Measurements from ENCODE around the gene HNRNPLL.

HNRNPLL gene

DNA sequence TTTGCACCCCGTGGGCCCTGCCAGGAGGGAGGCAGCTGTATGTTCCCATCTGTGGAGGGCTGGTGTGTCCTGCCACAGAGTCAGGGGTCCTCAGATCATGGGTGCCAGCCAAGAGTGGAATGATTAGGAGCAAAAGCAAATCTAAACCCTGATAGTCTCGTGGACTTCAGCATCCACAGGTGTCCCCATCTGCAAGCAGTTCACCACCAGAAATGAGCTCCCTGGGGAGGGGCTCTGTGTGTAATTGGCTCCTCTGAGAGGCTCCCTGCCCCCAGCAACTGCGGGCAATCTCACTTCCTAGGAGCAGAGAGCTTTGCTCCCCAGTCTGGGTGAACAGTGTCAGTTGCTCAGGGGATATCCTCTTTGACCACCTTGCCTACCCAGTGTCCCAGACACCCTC lies 78.1 kb downstream of the HNRNPLL start:
- no peak for DNase-seq

DNA sequence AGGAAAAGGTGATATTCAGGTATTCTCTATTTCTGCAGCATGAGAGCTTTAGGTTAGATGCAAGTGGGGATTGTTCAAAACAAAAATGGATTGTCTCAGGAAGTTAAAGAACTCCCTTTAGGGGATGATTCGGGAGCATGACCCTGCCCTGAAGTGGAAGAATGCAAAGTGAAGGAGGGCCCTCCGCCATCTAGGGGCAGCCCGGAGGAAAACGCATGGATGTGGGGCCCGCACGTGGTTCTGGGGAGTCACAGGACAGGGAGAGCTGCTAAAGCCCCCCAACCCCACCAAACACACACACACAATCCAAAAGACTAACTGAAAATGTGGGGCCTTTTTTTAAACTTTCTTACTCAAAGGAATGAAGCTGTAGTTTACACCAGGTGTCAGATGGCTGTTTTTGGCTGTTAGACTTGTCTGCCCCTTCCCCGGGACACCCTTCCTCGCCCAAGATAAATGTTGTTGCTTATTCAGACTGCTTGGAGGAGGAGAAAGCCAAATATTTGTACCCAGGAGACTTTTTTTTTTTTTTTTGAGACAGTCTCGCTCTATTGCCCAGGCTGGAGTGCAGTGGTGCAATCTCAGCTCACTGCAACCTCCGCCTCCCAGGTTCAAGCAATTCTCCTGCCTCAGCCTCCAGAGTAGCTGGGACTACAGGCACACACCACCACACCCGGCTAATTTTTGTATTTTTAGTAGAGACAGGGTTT lies 78.8 kb downstream of the HNRNPLL start:
- no peak for DNase-seq

DNA sequence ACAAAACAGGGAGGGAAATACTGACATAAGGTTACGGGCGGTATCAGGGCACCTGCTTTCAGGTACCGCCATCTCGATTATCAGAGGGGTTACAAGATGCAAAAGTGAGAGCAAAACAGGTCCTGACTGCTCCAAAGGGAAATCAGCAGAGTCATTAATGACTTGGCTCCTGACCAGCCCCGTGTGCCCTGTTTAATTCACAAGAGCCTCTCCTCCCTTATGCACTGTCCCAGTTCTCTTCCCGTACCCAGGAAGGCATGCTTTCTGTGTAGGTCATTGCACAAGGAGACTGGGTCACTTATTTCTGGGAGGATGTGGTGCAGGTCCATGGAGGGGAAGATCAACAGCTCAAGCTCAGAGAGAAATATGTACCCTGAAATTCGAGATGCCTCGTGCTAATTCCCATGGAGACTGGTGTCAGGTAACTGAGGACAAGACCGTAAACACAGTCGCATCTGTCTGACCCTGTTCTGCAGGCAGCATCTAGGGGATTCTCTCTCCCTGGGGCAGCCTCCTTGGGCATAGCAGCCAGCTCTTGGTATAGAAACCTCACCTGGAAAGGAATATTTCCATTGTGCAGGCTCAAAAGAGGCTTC lies 79.9 kb downstream of the HNRNPLL start:
- DNase-seq, result no peak

DNA sequence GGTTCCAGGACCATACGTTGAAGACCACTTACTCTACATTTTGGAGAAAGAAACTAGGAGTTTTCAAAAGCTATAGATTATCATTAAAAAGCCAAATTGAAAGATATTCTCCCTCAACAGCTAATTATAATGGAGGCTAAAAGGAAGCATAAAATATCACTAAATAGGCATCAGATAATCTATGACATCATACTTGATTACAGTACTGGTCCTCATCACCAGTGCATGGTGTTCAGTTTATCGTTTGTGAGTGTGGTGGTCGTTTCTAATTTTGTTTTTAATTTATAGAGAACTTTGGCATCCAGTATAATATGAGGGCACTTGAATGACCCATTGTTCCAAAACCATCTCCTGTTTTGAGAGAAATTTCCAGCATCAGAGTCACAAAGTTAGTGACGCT lies 80.9 kb downstream of the HNRNPLL start:
- no peak for DNase-seq

DNA sequence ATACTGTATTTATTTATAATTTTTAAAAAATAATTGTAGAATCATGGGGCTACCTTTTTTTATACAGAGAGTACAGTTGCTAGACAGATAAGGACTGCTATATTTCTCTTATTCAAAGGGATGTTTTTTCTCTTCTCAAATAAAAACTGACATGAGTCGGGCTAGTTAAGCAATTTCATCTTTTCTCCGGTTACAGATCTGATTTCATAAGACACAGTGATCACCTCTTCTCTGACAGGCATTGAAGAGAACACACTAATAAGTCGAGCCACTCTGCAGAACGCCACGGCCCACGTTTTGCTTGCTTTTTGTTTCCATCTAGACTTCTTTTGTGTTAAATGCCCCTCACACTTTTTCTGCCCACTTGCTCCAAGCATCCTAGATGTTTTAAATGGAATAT lies 85.4 kb downstream of the HNRNPLL start:
- DNase-seq, result no peak

DNA sequence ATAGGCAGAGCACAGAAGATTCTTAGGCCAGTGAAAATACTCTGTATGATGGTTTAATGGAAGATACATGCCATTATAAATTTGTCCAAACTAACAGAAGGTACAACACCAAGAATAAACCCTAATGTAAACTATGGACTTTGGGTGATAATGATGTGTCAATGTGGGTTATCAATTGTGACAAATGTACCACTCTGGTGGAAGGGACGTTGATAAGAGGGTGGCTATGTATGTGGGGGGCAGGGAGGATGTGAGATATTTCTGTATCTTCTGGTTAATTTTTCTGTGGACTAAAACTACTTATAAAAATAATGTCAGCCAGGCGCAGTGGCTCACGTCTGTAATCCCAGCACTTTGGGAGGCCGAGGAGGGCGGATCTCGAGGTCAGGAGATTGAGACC lies 86.2 kb downstream of the HNRNPLL start:
- DNase-seq, result no peak

DNA sequence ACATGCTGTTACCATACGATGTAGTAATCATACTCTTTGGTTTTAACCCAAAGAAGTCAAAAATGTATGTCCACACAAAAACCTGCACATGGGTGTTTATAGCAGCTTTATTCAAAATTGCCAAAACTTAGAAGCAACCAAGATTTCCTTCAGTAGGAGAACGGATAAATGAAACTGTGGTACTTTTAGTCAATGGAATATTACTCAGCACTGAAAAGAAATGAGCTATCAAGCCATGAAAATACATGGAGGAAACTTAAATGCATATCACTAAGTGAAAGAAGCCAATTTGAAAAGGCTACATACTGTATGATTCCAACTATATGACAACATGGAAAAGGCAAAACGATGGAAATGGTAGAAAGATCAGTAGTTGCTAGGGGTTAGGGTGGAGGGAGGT lies 86.6 kb downstream of the HNRNPLL start:
- DNase-seq, result no peak

DNA sequence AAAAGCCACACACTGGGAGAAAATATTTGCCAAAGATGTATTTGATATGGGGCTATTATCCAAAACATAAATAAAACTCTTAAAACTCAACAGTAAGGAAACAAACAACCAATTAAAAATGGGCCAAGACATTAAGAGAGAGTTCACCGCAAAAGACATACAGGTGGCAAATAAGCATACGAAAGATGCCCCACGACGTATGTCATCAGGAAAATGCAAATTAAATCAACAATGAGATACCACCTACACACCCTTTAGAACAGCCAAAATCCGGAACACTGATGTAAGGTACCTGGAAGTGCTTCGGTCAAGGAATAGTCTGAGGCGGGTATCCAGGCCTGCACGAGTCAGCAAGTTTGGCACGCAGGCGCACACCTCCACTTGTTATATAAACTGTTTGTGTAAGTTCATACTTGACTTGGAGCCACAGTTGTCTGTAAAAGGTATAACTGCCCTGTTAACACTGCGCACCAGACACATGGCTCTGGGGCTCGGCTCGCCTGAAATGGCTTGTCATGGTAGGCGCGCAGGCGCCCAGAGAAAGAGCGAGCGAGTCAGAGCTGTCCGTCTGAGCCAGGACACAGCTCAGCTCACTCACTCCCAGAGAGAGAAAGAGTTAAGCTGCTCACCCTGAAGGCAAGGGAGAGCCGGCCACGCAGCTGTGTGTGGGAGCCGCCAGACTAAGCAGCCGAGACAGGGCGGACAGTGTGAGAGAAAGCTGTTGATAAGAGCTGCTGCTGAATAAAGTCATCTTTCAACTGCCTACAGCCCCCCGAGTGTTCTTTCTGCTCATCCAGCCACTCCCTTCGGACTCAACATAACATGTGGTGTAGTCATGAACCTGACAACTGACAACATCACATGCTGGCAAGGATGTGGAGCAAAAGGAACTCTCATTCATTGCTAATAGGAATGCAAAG lies 87.3 kb downstream of the HNRNPLL start:
- DNase-seq, result no peak

DNA sequence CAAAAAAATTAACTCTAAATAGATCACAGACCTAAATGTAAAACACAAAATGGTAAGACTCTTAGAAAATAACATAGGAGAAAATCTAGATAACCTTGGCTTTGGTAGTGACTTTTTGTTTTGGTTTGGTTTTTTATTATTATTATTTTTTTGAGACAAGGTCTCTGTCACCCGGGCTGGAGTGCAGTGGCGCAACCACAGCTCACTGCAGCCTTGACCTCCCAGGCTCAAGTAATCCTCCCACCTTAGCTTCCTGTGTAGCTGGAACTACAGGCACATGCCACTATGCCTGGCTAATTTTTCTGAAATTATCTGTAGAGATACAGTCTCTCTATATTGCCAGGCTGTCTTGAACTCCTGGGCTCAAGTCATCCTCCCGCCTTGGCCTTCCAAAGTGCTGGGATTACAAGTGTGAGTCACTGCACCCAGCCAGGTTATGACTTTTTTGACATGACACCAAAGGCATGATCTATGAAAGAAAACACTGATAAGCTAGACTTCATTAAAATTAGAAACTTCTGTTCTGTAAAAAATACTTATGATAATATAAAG lies 88.0 kb downstream of the HNRNPLL start:
- no peak for DNase-seq

DNA sequence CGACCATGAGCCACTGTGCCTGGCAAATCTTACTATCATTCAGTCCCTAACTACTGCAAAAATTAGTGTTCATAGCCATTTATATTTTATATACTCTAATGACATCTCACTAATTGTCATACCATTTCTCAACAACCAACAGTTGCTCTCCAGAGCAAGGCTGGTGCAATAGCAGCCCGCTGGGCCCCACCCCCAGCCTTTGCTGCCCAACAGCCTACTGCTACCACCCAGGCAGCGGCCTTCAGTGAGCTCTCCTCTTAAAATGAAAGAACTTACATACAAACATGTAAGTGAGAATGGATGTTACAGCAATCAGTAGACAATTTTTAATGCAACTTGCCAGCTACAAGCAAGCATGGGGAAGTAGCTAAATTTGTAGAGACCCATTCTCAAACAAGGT lies 90.5 kb downstream of the HNRNPLL start:
- DNase-seq, result peak; percentile 67

Measured in MV-4-11 (cell line).